Measurements from ENCODE around the gene PPARGC1A.

PPARGC1A gene

GRCh38 chr4:23932186-23932585, 42.3 kb upstream of the PPARGC1A start:
- no peak for DNase-seq (ENCODE audit: low read depth)
- TF ChIP-seq CTCF (IDR thresholded peaks at IDR 0.05; ENCODE audit: control insufficient read depth, extremely low read depth, insufficient read depth) = no peak
- H3K4me3 ChIP-seq (ENCODE audit: low read depth, low read length) = no peak overlapping the region

DNA sequence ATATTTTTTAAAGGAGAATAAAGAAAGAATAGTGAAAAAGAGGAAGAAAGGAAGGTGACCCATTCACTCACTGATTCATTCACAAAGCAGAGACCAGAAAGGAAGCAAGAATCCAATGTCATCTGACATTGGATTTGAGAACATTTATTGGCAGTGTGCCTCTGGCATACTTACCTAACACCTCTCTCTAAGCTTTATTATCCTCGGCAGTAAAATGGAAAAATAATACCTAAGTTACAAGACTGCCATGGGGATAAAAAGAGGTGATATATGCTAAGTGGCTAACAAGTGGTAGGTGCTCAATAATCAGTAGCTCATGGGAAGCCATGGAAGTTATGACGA, 41.6 kb upstream of the PPARGC1A start:
- no peak for DNase-seq (ENCODE audit: low read depth)
- no peak for TF ChIP-seq CTCF (IDR thresholded peaks at IDR 0.05; ENCODE audit: control insufficient read depth, extremely low read depth, insufficient read depth)
- H3K4me3 ChIP-seq (ENCODE audit: low read depth, low read length) = no peak overlapping the region

GRCh38 chr4:23930750-23931488, 41.1 kb upstream of the PPARGC1A start:
- peak; percentile 28 for DNase-seq (ENCODE audit: low read depth)
- no peak for TF ChIP-seq CTCF (IDR thresholded peaks at IDR 0.05; ENCODE audit: control insufficient read depth, extremely low read depth, insufficient read depth)

GRCh38 chr4:23929248-23929647, 39.4 kb upstream of the PPARGC1A start:
- DNase-seq (ENCODE audit: low read depth) = no peak
- no peak for TF ChIP-seq CTCF (IDR thresholded peaks at IDR 0.05; ENCODE audit: control insufficient read depth, extremely low read depth, insufficient read depth)
- H3K4me3 ChIP-seq (ENCODE audit: low read depth, low read length) = no peak overlapping the region

More at GRCh38 chr4:23930750-23931488, 41.1 kb upstream of the PPARGC1A start:
- H3K4me3 ChIP-seq (ENCODE audit: low read depth, low read length) = no peak overlapping the region

DNA sequence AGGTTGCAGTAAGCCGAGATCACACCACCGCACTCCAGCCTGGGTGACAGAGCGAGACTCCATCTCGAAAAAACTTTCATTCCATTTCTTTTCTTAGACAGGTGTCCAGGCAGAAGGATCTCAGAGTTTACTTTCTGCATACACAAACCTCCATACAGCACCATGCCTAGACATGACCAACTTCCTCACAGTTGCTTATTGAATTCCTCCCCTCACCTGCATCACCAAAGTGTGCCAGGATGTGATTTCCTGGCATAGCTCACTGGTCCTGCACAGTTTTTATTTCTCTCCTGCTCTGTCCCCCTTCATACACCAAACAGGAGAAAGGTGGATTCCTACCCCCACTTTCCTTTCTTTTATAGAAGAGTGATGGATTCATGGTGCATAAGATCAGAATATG, 34.7 kb upstream of the PPARGC1A start:
- no peak for DNase-seq (ENCODE audit: low read depth)
- no peak for TF ChIP-seq CTCF (IDR thresholded peaks at IDR 0.05; ENCODE audit: control insufficient read depth, extremely low read depth, insufficient read depth)

GRCh38 chr4:23923840-23924239, 34.0 kb upstream of the PPARGC1A start:
- DNase-seq (ENCODE audit: low read depth) = no peak
- no peak overlapping the region for H3K4me3 ChIP-seq (ENCODE audit: low read depth, low read length)
- 0 out of 2 replicates have a peak, but pooled peaks have one; percentile 19 for TF ChIP-seq CTCF (IDR thresholded peaks at IDR 0.05; ENCODE audit: control insufficient read depth, extremely low read depth, insufficient read depth)

More for the DNA sequence above, 34.7 kb upstream of the PPARGC1A start:
- no peak overlapping the region for H3K4me3 ChIP-seq (ENCODE audit: low read depth, low read length)

DNA sequence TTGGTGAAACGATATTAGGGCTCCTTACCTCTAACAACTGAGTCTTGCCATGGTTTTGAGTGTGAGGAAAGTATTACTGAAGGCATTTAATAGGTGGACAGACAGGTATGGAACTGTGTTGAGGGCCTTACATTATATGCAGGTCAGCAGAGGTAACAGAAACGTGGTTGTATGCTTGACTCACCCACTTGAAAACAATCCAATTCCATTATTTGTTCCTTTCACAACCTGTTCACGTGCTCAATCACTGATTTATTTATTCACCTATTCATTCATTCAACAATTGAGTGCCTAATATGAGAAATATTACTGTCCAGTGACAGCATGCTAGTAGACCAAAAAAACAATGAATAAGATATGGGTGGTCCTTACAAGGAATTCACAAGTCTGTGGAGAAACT, 33.3 kb upstream of the PPARGC1A start:
- peak; percentile 15 for DNase-seq (ENCODE audit: low read depth)
- H3K4me3 ChIP-seq (ENCODE audit: low read depth, low read length) = no peak overlapping the region
- no peak for TF ChIP-seq CTCF (IDR thresholded peaks at IDR 0.05; ENCODE audit: control insufficient read depth, extremely low read depth, insufficient read depth)

Data from LNCaP clone FGC (cell line).